Choroid plexus epithelial cell (primary cell): ENCODE measurements around the gene RALGAPA2.

ENCODE experiments used
- DNase-seq: peaks from one replicate; pipeline ENCODE4 v3.0.0-alpha.2; 2010; ENCODE audit warnings: low read depth
- H3K4me3 ChIP-seq: 2 replicates; pipeline ENCODE4 v1.5.1; 2011; ENCODE audit warnings: low read depth, mild to moderate bottlenecking, control low read depth, low read length, moderate library complexity
- CTCF ChIP-seq: conservative IDR thresholded peaks from 2 replicates; pipeline ENCODE4 v1.5.1; 2011; ENCODE audit warnings: low read depth, mild to moderate bottlenecking, control low read depth, inconsistent platforms, low read length, moderate library complexity

RALGAPA2 gene

GRCh38 chr20:20561172-20561571 is 151.3 kb downstream of the RALGAPA2 start:
- DNase-seq = no peak
- no peak for TF ChIP-seq CTCF
- no peak overlapping the region for H3K4me3 ChIP-seq

- no peak overlapping the region for H3K4me3 ChIP-seq
- no peak for DNase-seq
- no peak for TF ChIP-seq CTCF
These were observed 155.0 kb downstream of the RALGAPA2 start for GRCh38 chr20:20557406-20557805.

- no peak overlapping the region for H3K4me3 ChIP-seq
- DNase-seq = no peak
- no peak for TF ChIP-seq CTCF
These were observed 156.6 kb downstream of the RALGAPA2 start for GRCh38 chr20:20555838-20556237.

- no peak overlapping the region for H3K4me3 ChIP-seq
- no peak for DNase-seq
- TF ChIP-seq CTCF = no peak
These were observed 157.5 kb downstream of the RALGAPA2 start for GRCh38 chr20:20554951-20555350.

GRCh38 chr20:20553541-20553940 is 158.9 kb downstream of the RALGAPA2 start:
- no peak for TF ChIP-seq CTCF
- H3K4me3 ChIP-seq = no peak overlapping the region

GRCh38 chr20:20552076-20552475 is 160.4 kb downstream of the RALGAPA2 start:
- no peak for DNase-seq
- H3K4me3 ChIP-seq = no peak overlapping the region
- TF ChIP-seq CTCF = no peak

More at GRCh38 chr20:20553541-20553940, 158.9 kb downstream of the RALGAPA2 start:
- DNase-seq = no peak

GRCh38 chr20:20551409-20551808 is 161.0 kb downstream of the RALGAPA2 start:
- DNase-seq = no peak
- no peak overlapping the region for H3K4me3 ChIP-seq
- TF ChIP-seq CTCF = no peak
